Stimulated activated memory B cell treated with anti-CD40 and anti-IgM and Interleukin-4, amounts not matched to agents 10 μg/mL and 1 μg/mL and 100 μg/mL, for 72 hours (primary cell): ENCODE measurements around the gene SMARCC1.
A peak's percentile ranks its signal among the peaks of the same experiment; 100 is the strongest.

Source experiments
- ATAC-seq: fragments of 150-1000 bp; cut with Tn5 transposase; 2 replicates; pipeline ENCODE4 v1.10.0; 2021
- H3K27ac Mint-ChIP-seq: one replicate; pipeline ENCODE4 v1.8.0; 2022; ENCODE audit warnings: mild to moderate bottlenecking, mixed read lengths
- H3K27me3 Mint-ChIP-seq: one replicate; pipeline ENCODE4 v1.8.0; 2022; ENCODE audit warnings: mixed read lengths
- H3K36me3 Mint-ChIP-seq: one replicate; pipeline ENCODE4 v1.8.0; 2022; ENCODE audit warnings: mixed read lengths
- H3K4me1 Mint-ChIP-seq: one replicate; pipeline ENCODE4 v1.8.0; 2022; ENCODE audit warnings: mixed read lengths
- H3K4me3 Mint-ChIP-seq: one replicate; pipeline ENCODE4 v1.8.0; 2022; ENCODE audit warnings: mild to moderate bottlenecking, moderate library complexity, mixed read lengths
- H3K9me3 Mint-ChIP-seq: one replicate; pipeline ENCODE4 v1.8.0; 2022; ENCODE audit warnings: mixed read lengths

Gene SMARCC1

DNA sequence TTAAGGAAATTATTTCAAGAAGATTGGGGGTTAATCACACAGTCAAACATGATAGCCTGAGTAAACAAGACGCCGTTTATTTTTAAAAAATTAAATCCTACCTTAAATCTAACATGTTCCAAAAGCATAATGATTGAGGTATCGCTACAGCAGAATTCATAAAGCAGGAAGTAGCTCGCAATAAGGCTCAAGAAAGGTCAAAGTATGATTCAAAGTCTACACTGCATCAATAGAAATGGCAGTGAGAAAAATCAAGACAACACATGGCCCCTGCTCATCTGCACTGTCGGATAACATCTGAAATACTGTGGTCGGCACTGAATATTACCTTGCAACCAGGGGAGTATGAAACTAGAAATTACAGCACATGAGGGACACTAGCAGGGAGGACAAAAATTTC, 93.2 kb downstream of the SMARCC1 start:
- Mint-ChIP-seq H3K4me1 (no peaks in the 10 kb centered on the region), H3K27me3 (no peaks in the 10 kb centered on the region), H3K36me3 (peaks cover 53% of the 10 kb centered on the region), H3K27ac (no peak overlapping the region), H3K4me3 (no peak overlapping the region), H3K9me3 (no peaks in the 10 kb centered on the region)
- no peak for ATAC-seq

DNA sequence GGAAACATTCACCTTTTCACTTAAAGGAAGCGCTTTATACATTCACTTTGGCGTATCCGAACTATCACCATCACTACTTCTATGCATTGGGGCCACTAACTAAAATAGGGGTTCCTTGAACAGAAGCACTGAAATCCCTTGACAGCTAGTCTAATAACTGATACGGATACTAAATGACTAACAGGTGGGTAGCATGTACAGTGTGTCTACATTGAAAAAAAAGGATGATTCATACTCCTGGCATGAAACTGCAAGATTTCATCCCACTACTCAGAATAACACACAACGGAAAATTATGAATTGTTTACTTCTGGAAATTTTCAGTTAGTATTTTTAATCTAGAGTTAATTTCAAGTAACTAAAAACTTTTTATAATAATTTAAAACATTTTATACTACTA, 96.7 kb downstream of the SMARCC1 start:
- Mint-ChIP-seq H3K4me1 (peaks cover 3% of the 10 kb centered on the region), H3K36me3 (peaks cover 45% of the 10 kb centered on the region), H3K27me3 (no peaks in the 10 kb centered on the region), H3K27ac (no peak overlapping the region), H3K9me3 (no peaks in the 10 kb centered on the region), H3K4me3 (no peak overlapping the region)
- no peak for ATAC-seq

DNA sequence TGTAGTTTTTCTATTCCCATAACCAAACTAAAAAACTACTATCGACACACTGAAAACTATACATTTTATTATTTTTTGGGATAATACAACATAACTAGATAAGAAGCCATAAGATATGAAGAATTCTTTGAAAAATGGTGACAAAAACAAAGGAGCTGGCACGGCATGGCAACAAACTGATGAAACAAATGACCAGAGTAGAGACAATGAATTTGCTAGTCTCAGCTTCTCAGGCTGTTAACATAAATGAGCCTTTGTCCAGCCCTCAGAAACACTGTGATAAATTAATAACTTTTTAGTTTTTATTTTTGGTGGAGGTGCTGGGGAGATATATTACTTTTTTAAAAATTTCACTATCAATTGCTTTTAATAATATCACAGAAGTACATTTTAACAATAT, 100.7 kb downstream of the SMARCC1 start:
- H3K36me3 Mint-ChIP-seq: peaks cover 49% of the 10 kb centered on the region
- peaks cover 5% of the 10 kb centered on the region for H3K4me1 Mint-ChIP-seq
- no peak for ATAC-seq
- H3K4me3 Mint-ChIP-seq: no peak overlapping the region
- H3K27ac Mint-ChIP-seq: no peak overlapping the region
- H3K27me3 Mint-ChIP-seq: no peaks in the 10 kb centered on the region
- no peaks in the 10 kb centered on the region for H3K9me3 Mint-ChIP-seq

DNA sequence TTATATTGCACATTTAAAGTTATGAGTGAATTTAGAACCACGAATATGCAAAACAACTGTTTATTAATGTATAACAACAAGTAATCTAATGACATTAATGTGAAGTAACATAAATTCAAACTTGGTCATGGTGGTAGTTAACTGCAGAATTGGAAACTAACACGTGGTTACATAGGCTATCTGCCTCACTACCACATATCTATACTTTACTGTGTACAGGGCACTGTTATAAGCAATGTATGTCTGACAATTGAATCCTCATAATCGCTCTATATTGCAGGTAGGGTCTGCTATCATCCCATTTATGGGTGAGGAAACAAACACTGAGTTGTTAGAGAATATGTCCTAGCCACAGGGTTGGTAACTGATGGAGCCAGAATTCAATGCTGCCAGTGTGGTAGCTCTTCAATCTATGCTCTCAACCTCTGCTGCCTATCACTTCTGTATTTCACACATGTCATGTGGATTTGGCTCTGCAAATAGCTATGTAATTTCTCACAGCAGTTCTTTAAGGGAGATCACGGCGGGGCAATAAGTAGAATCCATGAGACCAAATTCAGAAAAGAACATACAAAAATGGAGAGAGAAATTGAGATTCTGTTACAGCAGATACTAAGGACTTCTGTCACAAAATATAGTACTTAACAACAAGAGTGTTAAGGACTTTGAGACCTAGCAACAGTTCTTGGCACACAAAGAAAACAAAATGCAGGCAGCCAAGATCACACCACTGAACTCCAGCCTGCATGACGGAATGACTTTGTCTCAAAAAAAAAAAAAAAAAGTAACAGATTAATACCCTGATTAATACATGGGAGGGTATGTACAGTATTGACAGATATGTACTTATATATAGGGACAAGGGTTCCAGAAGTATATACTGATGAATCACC, 103.0 kb downstream of the SMARCC1 start:
- ATAC-seq: no peak
- H3K4me3 Mint-ChIP-seq: no peak overlapping the region
- no peak overlapping the region for H3K27ac Mint-ChIP-seq
- peaks cover 61% of the 10 kb centered on the region for H3K36me3 Mint-ChIP-seq
- H3K27me3 Mint-ChIP-seq: no peaks in the 10 kb centered on the region
- no peaks in the 10 kb centered on the region for H3K9me3 Mint-ChIP-seq
- H3K4me1 Mint-ChIP-seq: peaks cover 5% of the 10 kb centered on the region

DNA sequence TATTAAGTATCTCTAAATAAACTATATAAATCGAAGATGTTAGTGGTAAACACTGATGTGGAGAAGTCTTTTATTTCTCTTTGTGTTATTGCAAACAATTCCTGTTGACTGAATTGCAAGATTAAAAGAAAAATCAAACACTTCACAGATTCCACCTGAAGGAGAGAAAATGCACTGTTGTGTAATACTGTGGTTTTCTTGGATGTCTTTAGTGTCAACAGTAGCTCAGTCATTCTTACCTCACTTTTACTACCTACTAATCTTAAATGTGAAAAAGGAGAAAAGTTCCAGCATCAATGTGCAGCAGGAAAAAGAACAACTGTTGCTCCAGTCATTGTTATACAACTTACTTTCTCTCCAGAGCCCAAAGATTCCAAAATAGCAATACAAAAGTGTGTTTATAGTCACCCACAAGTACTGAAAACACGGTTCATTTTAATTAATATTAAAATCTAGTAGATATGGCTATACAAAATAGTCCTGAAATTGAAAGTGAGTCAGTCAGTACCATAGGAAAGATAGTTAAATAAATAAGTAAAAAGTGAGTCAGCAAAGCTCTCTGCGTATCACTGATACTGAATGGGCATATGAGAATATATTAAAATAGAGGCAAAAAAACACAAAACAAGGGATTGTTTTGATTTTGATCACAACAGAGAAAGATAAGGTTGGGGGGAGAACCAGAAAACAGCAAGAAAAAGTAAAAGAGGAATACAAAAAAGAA, 112.5 kb downstream of the SMARCC1 start:
- no peaks in the 10 kb centered on the region for H3K4me1 Mint-ChIP-seq
- no peaks in the 10 kb centered on the region for H3K9me3 Mint-ChIP-seq
- peaks cover 31% of the 10 kb centered on the region for H3K36me3 Mint-ChIP-seq
- H3K27ac Mint-ChIP-seq: no peak overlapping the region
- ATAC-seq: no peak
- no peaks in the 10 kb centered on the region for H3K27me3 Mint-ChIP-seq
- no peak overlapping the region for H3K4me3 Mint-ChIP-seq

DNA sequence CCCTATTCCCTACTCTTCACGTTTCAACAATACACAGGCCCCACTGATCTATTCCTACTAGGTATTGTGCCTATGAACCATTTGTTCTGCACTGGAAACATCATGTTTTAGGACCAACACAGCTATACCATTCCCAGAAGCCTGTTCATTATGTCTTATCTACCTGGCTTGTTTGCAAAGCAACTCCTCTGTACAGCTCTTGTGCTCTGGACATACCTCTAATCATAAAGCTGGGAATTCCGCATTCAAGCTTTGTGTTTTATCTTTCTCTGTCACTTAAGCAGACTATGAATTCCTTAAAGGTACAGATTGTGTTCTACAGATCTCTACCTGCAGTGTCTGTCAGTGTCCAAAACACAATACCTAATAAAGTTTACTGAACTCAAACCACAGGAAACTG, 115.6 kb downstream of the SMARCC1 start:
- no peak for ATAC-seq
- H3K4me3 Mint-ChIP-seq: no peak overlapping the region
- no peaks in the 10 kb centered on the region for H3K4me1 Mint-ChIP-seq
- peaks cover 31% of the 10 kb centered on the region for H3K36me3 Mint-ChIP-seq
- H3K27ac Mint-ChIP-seq: peak overlapping the region; percentile 17
- no peaks in the 10 kb centered on the region for H3K27me3 Mint-ChIP-seq
- no peaks in the 10 kb centered on the region for H3K9me3 Mint-ChIP-seq

DNA sequence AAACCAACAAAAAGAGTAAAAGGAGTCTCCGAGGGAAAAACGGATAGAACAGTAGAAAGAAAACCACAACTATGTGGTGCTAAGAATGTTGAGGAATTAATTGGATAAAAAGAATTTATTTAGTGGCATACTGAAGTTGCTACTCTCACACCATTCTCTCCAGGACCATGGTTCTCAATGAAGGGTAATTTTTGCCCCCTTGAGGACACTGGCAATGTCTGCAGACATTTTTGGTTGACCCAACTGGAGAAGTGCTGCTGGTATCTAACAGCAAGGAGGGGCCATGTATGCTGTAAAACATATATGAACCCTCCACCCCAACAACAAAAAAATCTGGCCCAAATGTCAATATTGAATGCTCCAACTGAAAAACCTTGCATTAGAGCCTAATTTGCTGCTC, 117.2 kb downstream of the SMARCC1 start:
- no peaks in the 10 kb centered on the region for H3K9me3 Mint-ChIP-seq
- peaks cover 41% of the 10 kb centered on the region for H3K36me3 Mint-ChIP-seq
- ATAC-seq: no peak
- H3K4me3 Mint-ChIP-seq: no peak overlapping the region
- H3K27ac Mint-ChIP-seq: peak overlapping the region; percentile 48
- no peaks in the 10 kb centered on the region for H3K27me3 Mint-ChIP-seq
- no peaks in the 10 kb centered on the region for H3K4me1 Mint-ChIP-seq

DNA sequence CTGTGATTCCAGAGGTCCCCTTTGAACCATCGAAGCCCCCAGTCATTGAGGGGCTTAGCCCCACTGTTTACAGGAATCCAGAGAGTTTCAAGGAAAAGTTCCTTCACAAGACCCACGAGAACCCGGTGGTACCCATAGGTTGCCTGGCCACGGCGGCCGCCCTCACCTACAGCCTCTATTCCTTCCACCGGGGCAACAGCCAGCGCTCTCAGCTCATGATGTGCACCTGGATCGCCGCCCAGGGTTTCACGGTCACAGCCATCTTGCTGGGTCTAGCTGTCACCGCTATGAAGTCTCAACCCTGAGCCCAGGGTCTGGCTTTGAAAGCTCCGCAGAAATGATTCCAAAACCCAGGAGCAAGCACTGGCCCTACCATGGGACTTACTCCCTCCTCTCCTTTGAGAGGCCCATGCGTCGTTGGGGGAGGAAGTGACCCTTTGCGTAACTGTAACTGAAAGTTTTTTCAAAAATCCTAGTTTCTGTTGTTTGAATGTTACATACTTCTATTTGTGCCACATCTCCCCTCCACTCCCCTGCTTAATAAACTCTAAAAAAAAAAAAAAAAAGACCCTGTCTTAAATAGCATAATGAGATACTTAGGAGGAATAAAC, 118.0 kb downstream of the SMARCC1 start:
- no peaks in the 10 kb centered on the region for H3K9me3 Mint-ChIP-seq
- H3K4me3 Mint-ChIP-seq: no peak overlapping the region
- H3K27me3 Mint-ChIP-seq: no peaks in the 10 kb centered on the region
- H3K36me3 Mint-ChIP-seq: peaks cover 45% of the 10 kb centered on the region
- ATAC-seq: no peak
- peak overlapping the region; percentile 48 for H3K27ac Mint-ChIP-seq
- H3K4me1 Mint-ChIP-seq: no peaks in the 10 kb centered on the region

DNA sequence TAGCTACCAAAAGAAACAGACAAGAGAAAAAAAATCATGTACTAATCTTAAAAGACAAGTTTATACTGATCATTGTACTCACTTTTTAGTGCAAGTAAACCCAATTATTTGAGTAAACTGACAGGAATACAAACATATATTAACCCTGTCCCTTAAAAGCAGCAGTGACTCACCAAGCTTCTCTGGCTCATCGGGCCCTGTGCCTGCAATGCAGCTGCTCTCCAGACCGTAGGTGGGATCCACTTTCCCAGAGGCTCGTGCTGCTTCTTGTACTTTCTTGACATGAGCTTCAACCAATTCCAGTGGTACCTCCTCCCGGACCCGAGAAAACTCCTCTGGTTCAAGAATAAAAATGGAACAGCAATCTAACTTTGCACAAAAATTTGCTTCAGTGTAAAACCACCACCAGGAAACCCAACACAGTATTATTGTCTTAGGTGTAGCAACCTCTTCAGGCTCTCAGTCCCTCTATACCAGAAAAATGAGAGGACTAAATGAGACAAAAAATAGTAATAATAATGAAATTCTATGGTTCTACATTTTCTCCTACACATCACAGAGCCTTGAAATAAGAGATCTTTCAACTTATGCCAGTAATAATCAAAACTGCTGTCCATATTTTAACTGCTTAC, 120.5 kb downstream of the SMARCC1 start:
- Mint-ChIP-seq H3K27me3 (no peaks in the 10 kb centered on the region), H3K4me1 (no peaks in the 10 kb centered on the region), H3K27ac (no peak overlapping the region), H3K36me3 (peaks cover 69% of the 10 kb centered on the region), H3K9me3 (no peaks in the 10 kb centered on the region), H3K4me3 (no peak overlapping the region)
- ATAC-seq: no peak

DNA sequence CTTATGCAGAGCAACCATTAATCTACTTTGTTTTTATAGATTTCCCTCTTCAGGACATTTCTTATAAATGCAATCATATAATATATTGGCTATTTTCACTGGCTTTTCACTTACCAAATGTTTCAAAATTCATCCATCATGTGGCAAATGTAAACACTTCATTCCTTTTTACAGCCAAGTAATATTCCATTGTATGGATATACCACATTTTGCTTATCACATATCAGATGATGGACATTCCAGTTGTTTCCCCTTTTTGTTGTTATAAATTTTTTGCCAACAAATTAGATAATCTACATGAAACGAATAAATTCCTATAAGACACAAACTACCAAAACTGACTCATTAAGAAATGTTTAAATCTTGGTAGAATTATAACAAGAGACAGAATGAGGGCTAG, 123.2 kb downstream of the SMARCC1 start:
- H3K36me3 Mint-ChIP-seq: peaks cover 74% of the 10 kb centered on the region

DNA sequence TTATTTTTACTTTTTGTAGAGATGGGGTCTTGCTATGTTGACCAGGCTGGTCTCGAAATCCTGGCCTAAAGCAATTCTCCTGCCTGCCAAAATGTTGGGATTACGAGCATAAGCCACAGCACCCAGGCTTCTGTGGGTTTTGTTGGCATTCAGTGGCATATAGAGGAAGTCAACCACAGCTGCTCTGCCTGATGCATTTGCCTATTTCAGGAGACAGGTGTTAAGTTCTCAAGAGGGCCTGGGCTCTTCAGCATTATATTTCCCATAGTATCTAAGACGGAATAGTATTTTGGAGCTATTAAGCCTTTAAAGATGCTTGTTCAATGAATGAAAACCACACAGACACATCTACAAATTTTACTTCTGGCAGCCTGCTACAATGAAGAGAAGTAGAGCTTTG, 129.6 kb downstream of the SMARCC1 start:
- Mint-ChIP-seq H3K4me1 (no peaks in the 10 kb centered on the region), H3K27ac (no peak overlapping the region), H3K27me3 (no peaks in the 10 kb centered on the region), H3K4me3 (no peak overlapping the region), H3K36me3 (peaks cover 55% of the 10 kb centered on the region), H3K9me3 (no peaks in the 10 kb centered on the region)
- no peak for ATAC-seq

More for the DNA sequence above, 123.2 kb downstream of the SMARCC1 start:
- Mint-ChIP-seq H3K9me3 (no peaks in the 10 kb centered on the region), H3K27me3 (no peaks in the 10 kb centered on the region), H3K4me3 (no peak overlapping the region), H3K27ac (no peak overlapping the region), H3K4me1 (no peaks in the 10 kb centered on the region)
- ATAC-seq: no peak

DNA sequence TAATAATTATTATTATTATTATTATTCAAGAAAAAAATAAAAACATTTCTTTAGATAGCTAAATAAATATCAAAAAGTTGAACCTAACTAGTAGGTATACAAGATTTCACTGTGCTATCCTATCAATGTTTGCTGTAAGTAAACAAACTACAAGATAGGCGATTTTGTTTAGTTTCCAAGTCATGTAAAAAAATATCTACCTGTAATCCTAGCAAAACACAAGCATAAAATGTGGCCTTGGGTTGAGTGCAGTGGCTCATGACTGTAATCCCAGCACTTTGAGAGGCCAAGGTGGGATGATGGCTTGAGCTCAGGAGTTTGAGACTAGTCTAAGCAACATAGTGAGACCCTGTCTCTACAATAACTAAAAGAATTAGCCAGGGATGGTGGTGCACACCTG, 131.4 kb downstream of the SMARCC1 start:
- peaks cover 53% of the 10 kb centered on the region for H3K36me3 Mint-ChIP-seq
- no peak overlapping the region for H3K4me3 Mint-ChIP-seq
- H3K9me3 Mint-ChIP-seq: no peaks in the 10 kb centered on the region
- no peaks in the 10 kb centered on the region for H3K27me3 Mint-ChIP-seq
- peaks cover 5% of the 10 kb centered on the region for H3K4me1 Mint-ChIP-seq
- no peak for ATAC-seq
- H3K27ac Mint-ChIP-seq: no peak overlapping the region

DNA sequence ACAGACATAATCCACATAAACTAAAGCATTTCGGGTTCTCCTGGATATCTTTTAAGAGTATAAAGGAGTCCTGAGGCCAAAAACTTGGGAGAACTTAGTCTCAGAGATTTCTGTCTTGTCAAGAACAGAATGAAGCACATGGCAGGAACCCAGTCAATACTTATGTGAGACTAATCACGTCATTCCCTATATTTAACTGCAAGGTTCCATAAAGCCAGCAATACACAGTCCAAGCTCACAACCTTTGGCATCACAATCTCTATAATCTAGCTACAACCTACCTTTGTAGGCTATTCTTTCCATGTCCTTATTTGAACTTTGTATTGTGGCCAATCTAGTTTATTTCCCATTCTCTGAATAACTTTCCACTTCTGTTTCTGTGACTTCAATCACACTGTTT, 134.1 kb downstream of the SMARCC1 start:
- Mint-ChIP-seq H3K9me3 (no peaks in the 10 kb centered on the region), H3K27ac (peak overlapping the region; percentile 35), H3K36me3 (peaks cover 41% of the 10 kb centered on the region), H3K4me3 (no peak overlapping the region), H3K27me3 (no peaks in the 10 kb centered on the region), H3K4me1 (peaks cover 5% of the 10 kb centered on the region)
- no peak for ATAC-seq

DNA sequence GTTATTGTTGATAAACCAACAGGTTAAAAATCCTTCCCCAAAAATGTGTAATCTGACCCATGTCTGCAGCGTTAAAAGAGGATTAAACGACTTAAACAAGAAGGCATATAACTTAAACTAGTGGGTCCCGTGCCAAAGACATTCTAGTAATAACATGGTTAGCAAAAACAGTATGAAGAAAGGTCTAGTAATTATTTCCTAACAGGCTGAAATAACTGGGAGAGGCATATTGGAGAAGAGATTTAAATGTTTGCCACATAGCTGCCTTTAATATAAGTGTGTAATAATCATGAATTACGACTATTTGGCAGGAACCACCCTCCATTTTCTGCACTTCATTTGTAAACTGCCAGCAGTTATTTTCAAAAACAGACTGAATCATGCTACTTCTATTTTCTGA, 135.3 kb downstream of the SMARCC1 start:
- H3K27me3 Mint-ChIP-seq: no peaks in the 10 kb centered on the region
- H3K4me3 Mint-ChIP-seq: no peak overlapping the region
- H3K27ac Mint-ChIP-seq: no peak overlapping the region
- no peak for ATAC-seq
- peaks cover 47% of the 10 kb centered on the region for H3K36me3 Mint-ChIP-seq
- H3K9me3 Mint-ChIP-seq: no peaks in the 10 kb centered on the region
- H3K4me1 Mint-ChIP-seq: peaks cover 5% of the 10 kb centered on the region

DNA sequence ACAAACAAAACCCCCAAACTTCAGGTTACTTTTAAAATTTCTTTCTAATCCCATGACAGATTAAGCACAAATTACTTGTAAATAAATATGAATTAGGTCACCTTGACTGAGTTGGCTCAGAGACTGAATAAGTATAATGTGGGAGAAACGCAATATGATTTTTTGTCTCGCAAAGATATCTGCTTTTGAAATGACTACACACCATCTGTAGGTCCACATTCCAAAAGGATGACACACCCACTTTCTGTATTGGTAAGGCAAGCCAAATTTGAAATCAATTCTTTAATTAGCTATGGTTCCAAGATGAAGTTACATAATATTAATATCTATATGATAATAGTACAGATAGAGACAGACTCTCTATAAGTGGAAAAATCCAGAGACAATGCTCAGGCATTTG, 136.1 kb downstream of the SMARCC1 start:
- no peak for ATAC-seq
- Mint-ChIP-seq H3K36me3 (peaks cover 49% of the 10 kb centered on the region), H3K27ac (no peak overlapping the region), H3K4me1 (peaks cover 5% of the 10 kb centered on the region), H3K9me3 (no peaks in the 10 kb centered on the region), H3K4me3 (no peak overlapping the region), H3K27me3 (no peaks in the 10 kb centered on the region)
